Naive thymus-derived CD4-positive, alpha-beta T cell (primary cell): ENCODE measurements around the gene CBY1. TPM values are rescaled to one million over a fixed set of nuclear protein-coding genes. Genes with fewer than 3 reads are reported as not detected.

ENCODE experiments used
- ATAC-seq: fragments of 150-1000 bp; cut with Tn5 transposase; 2 replicates; pipeline ENCODE4 v1.10.0; 2021; ENCODE audit warnings: mild to moderate bottlenecking, moderate library complexity
- CTCF ChIA-PET: fragments of 350-600 bp; sonication (Branson Sonifier 250); formaldehyde crosslinking; loops from one replicate; lab custom pipeline; 2021; ENCODE audit warnings: antibody characterized with exemption; lab: Charles Lee
- POLR2A ChIA-PET: fragments of 350-600 bp; sonication (Branson Sonifier 250); formaldehyde crosslinking; loops from one replicate; lab custom pipeline; 2021; ENCODE audit warnings: antibody characterized with exemption, inconsistent platforms; lab: Charles Lee
- DNase-seq, 9 donors: peaks; one replicate each; pipeline versions ENCODE4 v3.0.0 to v3.0.0-alpha.2; 2020 to 2022; ENCODE audit warnings: mixed read lengths in 1 of 9
- H3K27ac ChIP-seq: one replicate; pipeline ENCODE4 v1.7.0; 2013; ENCODE audit warnings: mild to moderate bottlenecking, low read depth, low read length, moderate library complexity
- H3K27me3 ChIP-seq, 2 donors: one replicate each; pipeline ENCODE4 v1.7.0; 2013; ENCODE audit warnings: low read length in 2 of 2, mild to moderate bottlenecking in 2 of 2, moderate library complexity in 2 of 2; ENCODE audit not compliant: control insufficient read depth in 2 of 2, insufficient read depth in 2 of 2
- H3K36me3 ChIP-seq, 3 experiments: 1 replicate in 2 of 3; 2 replicates in 1 of 3; pipeline ENCODE4 v1.7.0; 2013; ENCODE audit warnings: low read length in 3 of 3, mild to moderate bottlenecking in 3 of 3, moderate library complexity in 1 of 3; ENCODE audit not compliant: insufficient read depth in 3 of 3, control insufficient read depth in 2 of 3
- H3K4me1 ChIP-seq, 2 donors: one replicate each; pipeline ENCODE4 v1.7.0; 2013; ENCODE audit warnings: low read length in 2 of 2, mild to moderate bottlenecking in 2 of 2, moderate library complexity in 1 of 2; ENCODE audit not compliant: control insufficient read depth in 2 of 2, insufficient read depth in 2 of 2
- H3K4me3 ChIP-seq: 2 replicates; pipeline ENCODE4 v1.7.0; 2013; ENCODE audit warnings: mild to moderate bottlenecking, low read length
- H3K9me3 ChIP-seq, 3 experiments: 1 replicate in 2 of 3; 2 replicates in 1 of 3; pipeline ENCODE4 v1.7.0; 2013; ENCODE audit warnings: low read length in 3 of 3; ENCODE audit not compliant: control insufficient read depth in 2 of 3
- H3K27ac Mint-ChIP-seq, 9 donors: one replicate each; pipeline ENCODE4 v1.8.0; 2020 to 2022; ENCODE audit warnings: mixed read lengths in 9 of 9, mild to moderate bottlenecking in 8 of 9, moderate library complexity in 5 of 9, inconsistent platforms in 2 of 9
- H3K27me3 Mint-ChIP-seq, 5 donors: one replicate each; pipeline ENCODE4 v1.8.0; 2021 to 2022; ENCODE audit warnings: mixed read lengths in 5 of 5, mild to moderate bottlenecking in 1 of 5
- H3K36me3 Mint-ChIP-seq, 5 donors: one replicate each; pipeline ENCODE4 v1.8.0; 2020 to 2022; ENCODE audit warnings: mixed read lengths in 5 of 5, mild to moderate bottlenecking in 3 of 5, inconsistent platforms in 1 of 5
- H3K4me1 Mint-ChIP-seq, 7 donors: one replicate each; pipeline ENCODE4 v1.8.0; 2020 to 2022; ENCODE audit warnings: mixed read lengths in 7 of 7, mild to moderate bottlenecking in 3 of 7, inconsistent platforms in 1 of 7
- H3K4me3 Mint-ChIP-seq, 10 donors: one replicate each; pipeline ENCODE4 v1.8.0; 2020 to 2022; ENCODE audit warnings: mild to moderate bottlenecking in 10 of 10, mixed read lengths in 10 of 10, moderate library complexity in 6 of 10, inconsistent platforms in 2 of 10
- H3K9me3 Mint-ChIP-seq, 11 donors: one replicate each; pipeline ENCODE4 v1.8.0; 2020 to 2022; ENCODE audit warnings: mixed read lengths in 11 of 11, mild to moderate bottlenecking in 4 of 11, inconsistent platforms in 1 of 11, moderate library complexity in 1 of 11
- intact Hi-C, 2 donors: fragments of 100-400 bp; cut with micrococcal nuclease; formaldehyde crosslinking; loops; one replicate each; pipeline ENCODE4 v1.15.1; 2023
- polyA plus RNA-seq, 2 donors: library from polyadenylated mRNA; unstranded; fragments of 300-500 nt; fragmentation: Illumina TruSeq; gene quantifications; one replicate each; pipeline ENCODE4 v1.2.3, GENCODE V29; 2021
- total RNA-seq, 6 experiments: library from RNA in 5 of 6; stranded (reverse) in 5 of 6; gene quantifications; 1 replicate in 5 of 6; 2 replicates in 1 of 6; pipeline ENCODE4 v1.2.3 and lab custom pipeline; 2021 to 2026

The CBY1 gene
- total and polyA plus RNA-seq, 7 experiments from 2014 or later = 8.1 to 39.9 (median 12.7) TPM

DNA sequence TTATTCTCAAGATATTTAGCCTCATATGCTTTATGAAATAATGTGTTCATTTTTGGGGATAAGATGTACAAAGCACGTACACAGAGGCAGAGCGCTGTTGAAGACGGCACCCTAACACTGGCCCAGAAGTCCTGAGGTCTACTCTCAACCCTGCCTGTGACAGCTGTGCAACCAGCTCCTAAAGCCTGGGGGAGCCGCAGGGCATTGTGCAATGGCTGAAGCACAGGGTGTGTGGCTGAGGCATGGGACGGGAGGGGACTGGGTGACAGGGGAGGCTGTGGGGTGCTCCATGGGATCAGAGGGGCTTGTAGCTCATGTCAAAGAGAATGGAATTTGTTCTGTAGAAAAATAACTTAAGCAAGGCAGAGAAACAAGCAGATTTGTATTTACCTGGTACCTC is 28.0 kb upstream of the CBY1 start:
- Histone ChIP-seq H3K36me3 (no peaks in the 10 kb centered on the region), H3K27ac (no peak overlapping the region), H3K4me1 (peaks cover 0 to 5% of the 10 kb centered on the region in 2 donors), H3K27me3 (no peaks in the 10 kb centered on the region), H3K9me3 (no peaks in the 10 kb centered on the region), H3K4me3 (no peak overlapping the region)
- Mint-ChIP-seq H3K27ac (no peak overlapping the region), H3K9me3 (no peaks in the 10 kb centered on the region), H3K4me1 (peaks cover 8 to 16% (median 14%) of the 10 kb centered on the region in 7 donors), H3K4me3 (no peak overlapping the region), H3K27me3 (peaks cover 0 to 4% (median 0%) of the 10 kb centered on the region in 5 donors), H3K36me3 (no peaks in the 10 kb centered on the region)
- ATAC-seq (no peak), DNase-seq (no peak)
- ChIA-PET CTCF (no interaction called here), POLR2A (no interaction called here)
- intact Hi-C loops = no loop called here

- no peak overlapping the region for H3K4me3 ChIP-seq
- no peaks in the 10 kb centered on the region for H3K9me3 ChIP-seq
- no peaks in the 10 kb centered on the region for H3K9me3 Mint-ChIP-seq
- DNase-seq (no peak), ATAC-seq (no peak)
- H3K4me1 ChIP-seq = peaks cover 0 to 5% of the 10 kb centered on the region in 2 donors
- ChIA-PET POLR2A (no interaction called here), CTCF (no interaction called here)
- H3K27me3 ChIP-seq = no peaks in the 10 kb centered on the region
- H3K27me3 Mint-ChIP-seq = no peaks in the 10 kb centered on the region
- intact Hi-C loops = no loop called here
- no peaks in the 10 kb centered on the region for H3K36me3 Mint-ChIP-seq
- no peak overlapping the region for H3K4me3 Mint-ChIP-seq
- H3K27ac Mint-ChIP-seq = no peak overlapping the region
- peaks cover 8 to 16% (median 14%) of the 10 kb centered on the region in 7 donors for H3K4me1 Mint-ChIP-seq
- H3K36me3 ChIP-seq = no peaks in the 10 kb centered on the region
- H3K27ac ChIP-seq = no peak overlapping the region
Observed at GRCh38 chr22:38629108-38629507, 27.3 kb upstream of the CBY1 start.

- Mint-ChIP-seq H3K4me1 (peaks cover 8 to 16% (median 14%) of the 10 kb centered on the region in 7 donors), H3K9me3 (no peaks in the 10 kb centered on the region), H3K36me3 (no peaks in the 10 kb centered on the region), H3K27ac (peak overlapping the region in 4 of 9 donors; percentile 4 to 44 (median 10)), H3K27me3 (peaks cover 0 to 3% (median 0%) of the 10 kb centered on the region in 5 donors), H3K4me3 (peak overlapping the region in 4 of 10 donors; percentile 26 to 50 (median 29))
- Histone ChIP-seq H3K4me3 (no peak overlapping the region), H3K36me3 (no peaks in the 10 kb centered on the region), H3K27me3 (no peaks in the 10 kb centered on the region), H3K27ac (no peak overlapping the region), H3K9me3 (no peaks in the 10 kb centered on the region), H3K4me1 (peaks cover 0 to 5% of the 10 kb centered on the region in 2 donors)
- intact Hi-C loops = no loop called here
- ChIA-PET CTCF (no interaction called here), POLR2A (no interaction called here)
- DNase-seq (peak in 2 of 9 donors; percentile 7 to 11), ATAC-seq (peak; percentile 60)
Observed at GRCh38 chr22:38631724-38632123, 24.7 kb upstream of the CBY1 start.

- Histone ChIP-seq H3K36me3 (no peaks in the 10 kb centered on the region), H3K9me3 (no peaks in the 10 kb centered on the region), H3K27me3 (no peaks in the 10 kb centered on the region), H3K4me1 (peaks cover 0 to 5% of the 10 kb centered on the region in 2 donors), H3K27ac (no peak overlapping the region), H3K4me3 (no peak overlapping the region)
- POLR2A ChIA-PET = no interaction called here
- peaks cover 8 to 16% (median 14%) of the 10 kb centered on the region in 7 donors for H3K4me1 Mint-ChIP-seq
- no peak for DNase-seq
- H3K27ac Mint-ChIP-seq = peak overlapping the region in 1 of 9 donors; percentile 13
- no peaks in the 10 kb centered on the region for H3K36me3 Mint-ChIP-seq
- intact Hi-C loops = no loop called here
- peaks cover 0 to 3% (median 0%) of the 10 kb centered on the region in 5 donors for H3K27me3 Mint-ChIP-seq
- no peaks in the 10 kb centered on the region for H3K9me3 Mint-ChIP-seq
- no peak overlapping the region for H3K4me3 Mint-ChIP-seq
- CTCF ChIA-PET = no interaction called here
- no peak for ATAC-seq
Observed at GRCh38 chr22:38632528-38632927, 23.9 kb upstream of the CBY1 start.

DNA sequence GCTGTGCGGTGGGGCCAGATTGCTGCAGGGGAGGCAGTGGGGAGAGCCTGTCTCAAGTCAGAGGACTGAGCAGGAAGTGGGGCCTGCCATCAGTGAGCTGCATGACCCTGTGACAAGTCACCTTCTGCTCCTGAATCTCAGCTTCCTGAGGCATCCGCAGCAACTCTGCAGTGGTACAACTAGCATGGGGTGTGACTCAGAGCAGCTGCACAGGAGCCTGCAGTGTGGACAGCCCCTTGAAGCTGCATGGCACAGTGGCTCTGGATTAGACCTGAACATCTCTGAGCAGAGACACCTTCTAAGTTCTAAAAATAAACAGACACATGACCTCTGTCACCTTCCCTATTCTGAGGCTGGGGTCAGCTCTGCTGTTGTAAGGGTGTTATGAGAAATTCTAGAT is 18.2 kb upstream of the CBY1 start:
- intact Hi-C loops = no loop called here
- CTCF ChIA-PET = no interaction called here
- H3K36me3 ChIP-seq = no peaks in the 10 kb centered on the region
- POLR2A ChIA-PET = no interaction called here
- H3K4me3 ChIP-seq = no peak overlapping the region
- Mint-ChIP-seq H3K27ac (no peak overlapping the region), H3K9me3 (no peaks in the 10 kb centered on the region), H3K4me3 (no peak overlapping the region), H3K27me3 (peaks cover 4 to 18% (median 7%) of the 10 kb centered on the region in 5 donors), H3K4me1 (no peaks in the 10 kb centered on the region), H3K36me3 (no peaks in the 10 kb centered on the region)
- ATAC-seq = no peak
- no peaks in the 10 kb centered on the region for H3K27me3 ChIP-seq
- H3K27ac ChIP-seq = no peak overlapping the region
- DNase-seq = no peak
- no peaks in the 10 kb centered on the region for H3K4me1 ChIP-seq
- no peaks in the 10 kb centered on the region for H3K9me3 ChIP-seq

GRCh38 chr22:38638728-38639127 is 17.7 kb upstream of the CBY1 start:
- DNase-seq = no peak
- no peak for ATAC-seq
- H3K27ac ChIP-seq = no peak overlapping the region
- Mint-ChIP-seq H3K27me3 (peaks cover 4 to 18% (median 10%) of the 10 kb centered on the region in 5 donors), H3K36me3 (no peaks in the 10 kb centered on the region), H3K9me3 (no peaks in the 10 kb centered on the region), H3K4me3 (no peak overlapping the region), H3K27ac (no peak overlapping the region), H3K4me1 (no peaks in the 10 kb centered on the region)
- intact Hi-C loops = no loop called here
- CTCF ChIA-PET = no interaction called here
- H3K4me1 ChIP-seq = no peaks in the 10 kb centered on the region
- no peaks in the 10 kb centered on the region for H3K27me3 ChIP-seq
- POLR2A ChIA-PET = no interaction called here
- H3K36me3 ChIP-seq = no peaks in the 10 kb centered on the region
- H3K4me3 ChIP-seq = no peak overlapping the region
- H3K9me3 ChIP-seq = no peaks in the 10 kb centered on the region

DNA sequence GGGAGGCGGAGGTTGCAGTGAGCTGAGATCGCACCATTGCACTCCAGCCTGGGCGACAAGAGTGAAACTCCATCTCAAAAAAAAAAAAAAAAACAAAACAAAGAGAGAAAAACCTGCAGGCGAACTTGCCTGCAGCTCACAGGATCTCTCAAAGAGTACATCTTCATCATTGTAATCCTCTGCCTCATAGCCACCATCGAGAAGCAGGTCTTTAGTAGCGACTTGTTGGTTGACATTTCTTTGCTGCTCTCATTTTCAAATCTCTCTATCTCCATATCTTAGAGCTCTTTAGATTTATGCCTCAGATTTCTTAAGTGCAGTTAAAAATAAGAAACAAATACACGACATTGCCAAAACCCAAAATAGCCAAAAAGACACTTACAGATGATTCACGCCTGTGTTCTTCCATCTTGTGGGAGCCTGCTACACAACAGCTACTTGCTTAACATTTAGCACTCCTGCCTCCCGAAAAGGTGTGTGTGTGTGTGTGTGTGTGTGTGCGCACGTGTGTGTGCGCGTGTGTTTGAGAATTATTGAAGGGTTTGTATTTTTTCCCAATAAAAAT is 14.9 kb upstream of the CBY1 start:
- H3K36me3 Mint-ChIP-seq = no peaks in the 10 kb centered on the region
- Histone ChIP-seq H3K27ac (no peak overlapping the region), H3K4me3 (no peak overlapping the region), H3K27me3 (no peaks in the 10 kb centered on the region), H3K9me3 (no peaks in the 10 kb centered on the region), H3K4me1 (no peaks in the 10 kb centered on the region), H3K36me3 (no peaks in the 10 kb centered on the region)
- no peak overlapping the region for H3K27ac Mint-ChIP-seq
- POLR2A ChIA-PET = interaction anchor here (0.5 to 0.7 kb wide), 2 partner anchors 13 to 40 kb away, joined by 3 to 4 read pairs; partner anchors contain the start of gene TOMM22
- no peak for ATAC-seq
- CTCF ChIA-PET = no interaction called here
- DNase-seq = no peak
- H3K4me1 Mint-ChIP-seq = no peaks in the 10 kb centered on the region
- H3K4me3 Mint-ChIP-seq = no peak overlapping the region
- intact Hi-C loops = no loop called here
- H3K9me3 Mint-ChIP-seq = no peaks in the 10 kb centered on the region
- peaks cover 4 to 22% (median 7%) of the 10 kb centered on the region in 5 donors for H3K27me3 Mint-ChIP-seq
